K562 (cell line): ENCODE data around the gene MLLT11. TPM values are rescaled to one million over a fixed set of nuclear protein-coding genes. Genes with fewer than 3 reads are reported as not detected.

Experiments used
- ATF4 ChIP-seq: fragments of 450-650 bp; formaldehyde crosslinking; IDR thresholded peaks from 2 replicates; pipeline ENCODE4 v1.4.0; 2022; ENCODE audit warnings: mild to moderate bottlenecking, moderate library complexity
- CC2D1A ChIP-seq: fragments of 450-650 bp; IDR thresholded peaks from 2 replicates; pipeline ENCODE4 v1.6.1; 2017; ENCODE audit warnings: mild to moderate bottlenecking
- CLOCK ChIP-seq: fragments of 250-450 bp; sonication (Bioruptor Pico); IDR thresholded peaks from 2 replicates; pipeline ENCODE4 v1.4.0; 2020; ENCODE audit warnings: mild to moderate bottlenecking, moderate library complexity, borderline replicate concordance
- DPF2 ChIP-seq: fragments of 450-650 bp; IDR thresholded peaks from 2 replicates; pipeline ENCODE4 v1.6.1; 2016
- E2F3 ChIP-seq: fragments of 250-450 bp; sonication (Bioruptor Pico); IDR thresholded peaks from 2 replicates; pipeline ENCODE4 v1.4.0; 2020; ENCODE audit warnings: mild to moderate bottlenecking
- GTF2A2 ChIP-seq: IDR thresholded peaks from 2 replicates; pipeline ENCODE4 v1.6.1; 2016; ENCODE audit warnings: mild to moderate bottlenecking, missing genetic modification characterization, missing compliant biosample characterization
- NCOA2 ChIP-seq, 2 experiments: fragments of 450-650 bp; IDR thresholded peaks; 2 replicates each; pipeline ENCODE4 v1.6.1; 2018; ENCODE audit warnings: mild to moderate bottlenecking in 2 of 2, moderate library complexity in 1 of 2; ENCODE audit not compliant: partially characterized antibody in 2 of 2
- NELFE ChIP-seq: IDR thresholded peaks from 2 replicates; pipeline ENCODE4 v1.6.1; 2011; ENCODE audit warnings: mild to moderate bottlenecking; ENCODE audit not compliant: insufficient read depth, insufficient read length
- NUFIP1 ChIP-seq: fragments of 450-650 bp; IDR thresholded peaks from 2 replicates; pipeline ENCODE4 v1.6.1; 2018; ENCODE audit not compliant: partially characterized antibody
- PKNOX1 ChIP-seq: fragments of 450-650 bp; IDR thresholded peaks from 2 replicates; pipeline ENCODE4 v1.6.1; 2016
- POLR2A ChIP-seq: fragments of 450-650 bp; conservative IDR thresholded peaks from 2 replicates; pipeline ENCODE4 v1.6.1; 2016
- POLR2AphosphoS2 ChIP-seq: IDR thresholded peaks from 2 replicates; pipeline ENCODE4 v1.6.1; 2012; ENCODE audit warnings: low read length, improper control_type of control experiment
- SAP30 ChIP-seq: fragments of 200-600 bp; sonication (generic); IDR thresholded peaks from 2 replicates; pipeline ENCODE4 v1.6.1; 2012; ENCODE audit warnings: borderline replicate concordance, low read depth, mild to moderate bottlenecking, moderate library complexity, low read length, control low read depth, inconsistent platforms; ENCODE audit not compliant: insufficient read depth, poor library complexity, severe bottlenecking
- SMARCE1 ChIP-seq: fragments of 450-650 bp; IDR thresholded peaks from 2 replicates; pipeline ENCODE4 v1.7.1; 2016; ENCODE audit warnings: mild to moderate bottlenecking
- SP1 ChIP-seq: sonication (generic); formaldehyde crosslinking; IDR thresholded peaks from 2 replicates; pipeline ENCODE4 v1.8.1; 2022; ENCODE audit warnings: mild to moderate bottlenecking, missing genetic modification reagents
- polyA plus RNA-seq, 8 experiments: library from polyadenylated mRNA; depleted of rRNA in 4 of 8; stranded (reverse) in 5 of 8; unstranded in 3 of 8; fragments of >200 nt; fragmentation: Nextera tagmentation in 2 of 8; fragmentation: Illumina TruSeq in 1 of 8; extraction: Ambion mirVana in 2 of 8; extraction: Trizol in 1 of 8; gene quantifications; 2 replicates each; pipeline versions ENCODE4 v1.2.1 to v1.2.3, GENCODE V29; 2011 to 2014; ENCODE audit warnings: inconsistent platforms in 1 of 8, missing spikeins in 1 of 8
- total RNA-seq, 7 experiments: library from RNA; depleted of rRNA in 6 of 7; stranded (reverse); fragments of >200 nt in 6 of 7; fragmentation: Illumina TruSeq in 2 of 7; extraction: Trizol in 2 of 7; gene quantifications; 2 replicates each; pipeline versions ENCODE4 v1.2.1 to v1.2.3, GENCODE V29; 2011 to 2021; ENCODE audit warnings: low replicate concordance in 1 of 7
- TF ChIP-seq, protein P1 (sequence below): fragments of 450-650 bp; IDR thresholded peaks from 2 replicates; pipeline ENCODE4 v1.6.1; 2017; ENCODE audit warnings: mild to moderate bottlenecking, moderate library complexity
- TF ChIP-seq, protein P2 (sequence below): sonication (generic); formaldehyde crosslinking; IDR thresholded peaks from 2 replicates; pipeline ENCODE4 v1.8.0; 2022; ENCODE audit warnings: missing genetic modification reagents, mild to moderate bottlenecking, borderline replicate concordance
- TF ChIP-seq, protein P3 (sequence below), 2 experiments: fragments of 200-800 bp in 1 of 2; sonication (Bioruptor generic) in 1 of 2; sonication (generic) in 1 of 2; formaldehyde crosslinking in 1 of 2; IDR thresholded peaks in 1 of 2; conservative IDR thresholded peaks in 1 of 2; 2 replicates each; pipeline versions ENCODE4 v1.5.0 to v1.6.1; 2016 to 2020; ENCODE audit warnings: missing compliant biosample characterization in 1 of 2, missing genetic modification characterization in 1 of 2, missing genetic modification reagents in 1 of 2

Gene MLLT11
- total and polyA plus RNA-seq, 9 of the 15 experiments (the other 6 are each of a cell fraction or from before 2014, with no cell fraction given): 12.1 to 91.0 (median 22.0) TPM

DNA sequence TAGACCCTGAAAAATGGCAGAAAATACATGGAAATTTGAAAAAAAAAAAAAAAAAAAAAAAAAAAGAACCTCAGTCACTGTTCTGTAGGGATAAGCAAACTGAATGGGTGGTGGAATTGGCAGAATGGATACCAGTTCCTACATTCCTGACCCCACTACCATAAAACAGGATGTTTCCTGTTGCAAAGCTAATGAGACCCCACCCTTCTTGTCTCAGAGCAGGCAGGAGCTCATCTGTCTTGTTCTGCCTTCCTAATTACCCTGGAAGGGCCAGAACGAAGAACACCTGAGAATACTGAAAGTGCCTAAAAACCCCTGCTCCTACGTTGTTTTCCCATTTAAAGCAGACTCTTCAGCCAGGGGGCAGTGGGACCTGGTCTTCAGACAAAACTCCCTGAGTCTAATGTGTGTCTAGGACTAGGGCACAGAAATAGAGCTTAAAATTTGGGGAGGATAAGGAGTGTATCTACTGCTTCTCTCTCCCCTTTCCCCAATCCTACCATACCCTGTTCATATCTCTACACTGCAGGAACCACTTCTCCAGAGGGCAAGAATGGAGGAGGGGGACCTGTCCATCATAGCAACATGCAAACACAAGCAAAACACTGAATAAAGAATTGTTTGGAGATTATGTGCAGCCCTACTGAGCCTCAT, 8.7 kb upstream of the MLLT11 start (continued):
- TF ChIP-seq, protein P1, sequence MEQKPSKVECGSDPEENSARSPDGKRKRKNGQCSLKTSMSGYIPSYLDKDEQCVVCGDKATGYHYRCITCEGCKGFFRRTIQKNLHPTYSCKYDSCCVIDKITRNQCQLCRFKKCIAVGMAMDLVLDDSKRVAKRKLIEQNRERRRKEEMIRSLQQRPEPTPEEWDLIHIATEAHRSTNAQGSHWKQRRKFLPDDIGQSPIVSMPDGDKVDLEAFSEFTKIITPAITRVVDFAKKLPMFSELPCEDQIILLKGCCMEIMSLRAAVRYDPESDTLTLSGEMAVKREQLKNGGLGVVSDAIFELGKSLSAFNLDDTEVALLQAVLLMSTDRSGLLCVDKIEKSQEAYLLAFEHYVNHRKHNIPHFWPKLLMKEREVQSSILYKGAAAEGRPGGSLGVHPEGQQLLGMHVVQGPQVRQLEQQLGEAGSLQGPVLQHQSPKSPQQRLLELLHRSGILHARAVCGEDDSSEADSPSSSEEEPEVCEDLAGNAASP: no peak
- TF ChIP-seq CC2D1A: no peak
- no peak for TF ChIP-seq GTF2A2 (tag)
- TF ChIP-seq SAP30: no peak
- peak; percentile 73; the same call in 1 of the 2 replicates for TF ChIP-seq POLR2AphosphoS2
- no peak for TF ChIP-seq ATF4 (CRISPR knock-in tag)
- TF ChIP-seq, protein P2, sequence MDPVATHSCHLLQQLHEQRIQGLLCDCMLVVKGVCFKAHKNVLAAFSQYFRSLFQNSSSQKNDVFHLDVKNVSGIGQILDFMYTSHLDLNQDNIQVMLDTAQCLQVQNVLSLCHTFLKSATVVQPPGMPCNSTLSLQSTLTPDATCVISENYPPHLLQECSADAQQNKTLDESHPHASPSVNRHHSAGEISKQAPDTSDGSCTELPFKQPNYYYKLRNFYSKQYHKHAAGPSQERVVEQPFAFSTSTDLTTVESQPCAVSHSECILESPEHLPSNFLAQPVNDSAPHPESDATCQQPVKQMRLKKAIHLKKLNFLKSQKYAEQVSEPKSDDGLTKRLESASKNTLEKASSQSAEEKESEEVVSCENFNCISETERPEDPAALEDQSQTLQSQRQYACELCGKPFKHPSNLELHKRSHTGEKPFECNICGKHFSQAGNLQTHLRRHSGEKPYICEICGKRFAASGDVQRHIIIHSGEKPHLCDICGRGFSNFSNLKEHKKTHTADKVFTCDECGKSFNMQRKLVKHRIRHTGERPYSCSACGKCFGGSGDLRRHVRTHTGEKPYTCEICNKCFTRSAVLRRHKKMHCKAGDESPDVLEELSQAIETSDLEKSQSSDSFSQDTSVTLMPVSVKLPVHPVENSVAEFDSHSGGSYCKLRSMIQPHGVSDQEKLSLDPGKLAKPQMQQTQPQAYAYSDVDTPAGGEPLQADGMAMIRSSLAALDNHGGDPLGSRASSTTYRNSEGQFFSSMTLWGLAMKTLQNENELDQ (CRISPR knock-in tag): no peak
- TF ChIP-seq DPF2: peak; percentile 35; the same call in 1 of the 2 replicates
- TF ChIP-seq PKNOX1: peak; percentile 86
- no peak for TF ChIP-seq CLOCK
- TF ChIP-seq NELFE: no peak
- TF ChIP-seq SMARCE1: 0 out of 2 replicates have a peak, but pooled peaks have one; percentile 17
- TF ChIP-seq, protein P3, sequence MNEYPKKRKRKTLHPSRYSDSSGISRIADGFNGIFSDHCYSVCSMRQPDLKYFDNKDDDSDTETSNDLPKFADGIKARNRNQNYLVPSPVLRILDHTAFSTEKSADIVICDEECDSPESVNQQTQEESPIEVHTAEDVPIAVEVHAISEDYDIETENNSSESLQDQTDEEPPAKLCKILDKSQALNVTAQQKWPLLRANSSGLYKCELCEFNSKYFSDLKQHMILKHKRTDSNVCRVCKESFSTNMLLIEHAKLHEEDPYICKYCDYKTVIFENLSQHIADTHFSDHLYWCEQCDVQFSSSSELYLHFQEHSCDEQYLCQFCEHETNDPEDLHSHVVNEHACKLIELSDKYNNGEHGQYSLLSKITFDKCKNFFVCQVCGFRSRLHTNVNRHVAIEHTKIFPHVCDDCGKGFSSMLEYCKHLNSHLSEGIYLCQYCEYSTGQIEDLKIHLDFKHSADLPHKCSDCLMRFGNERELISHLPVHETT (CRISPR knock-in tag; conservative IDR thresholded peaks at IDR 0.05 in 1 of 2, IDR thresholded peaks at IDR 0.05 in 1 of 2): no peak
- TF ChIP-seq E2F3 (CRISPR knock-in tag): no peak
- peak; percentile 65 for TF ChIP-seq POLR2A
- no peak for TF ChIP-seq NUFIP1
- peak; percentile 40; the same call in 1 of the 2 replicates for TF ChIP-seq SP1
- TF ChIP-seq NCOA2 (IDR thresholded peaks at IDR 0.05; ENCODE audit: partially characterized antibody in 2 of 2): no peak
